ENCODE data around the gene DYRK1A. TPM values are rescaled to one million over a fixed set of nuclear protein-coding genes. Genes with fewer than 3 reads are reported as not detected.

The DYRK1A gene
- total RNA-seq, 4 donors from 2014 or later = 81.8 to 108 (median 87.4) TPM

GRCh38 chr21:37561506-37561905 lies 194.9 kb downstream of the DYRK1A start:
- TF ChIP-seq, protein P1, sequence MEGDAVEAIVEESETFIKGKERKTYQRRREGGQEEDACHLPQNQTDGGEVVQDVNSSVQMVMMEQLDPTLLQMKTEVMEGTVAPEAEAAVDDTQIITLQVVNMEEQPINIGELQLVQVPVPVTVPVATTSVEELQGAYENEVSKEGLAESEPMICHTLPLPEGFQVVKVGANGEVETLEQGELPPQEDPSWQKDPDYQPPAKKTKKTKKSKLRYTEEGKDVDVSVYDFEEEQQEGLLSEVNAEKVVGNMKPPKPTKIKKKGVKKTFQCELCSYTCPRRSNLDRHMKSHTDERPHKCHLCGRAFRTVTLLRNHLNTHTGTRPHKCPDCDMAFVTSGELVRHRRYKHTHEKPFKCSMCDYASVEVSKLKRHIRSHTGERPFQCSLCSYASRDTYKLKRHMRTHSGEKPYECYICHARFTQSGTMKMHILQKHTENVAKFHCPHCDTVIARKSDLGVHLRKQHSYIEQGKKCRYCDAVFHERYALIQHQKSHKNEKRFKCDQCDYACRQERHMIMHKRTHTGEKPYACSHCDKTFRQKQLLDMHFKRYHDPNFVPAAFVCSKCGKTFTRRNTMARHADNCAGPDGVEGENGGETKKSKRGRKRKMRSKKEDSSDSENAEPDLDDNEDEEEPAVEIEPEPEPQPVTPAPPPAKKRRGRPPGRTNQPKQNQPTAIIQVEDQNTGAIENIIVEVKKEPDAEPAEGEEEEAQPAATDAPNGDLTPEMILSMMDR (IDR thresholded peaks at IDR 0.05) = no peak
- TF ChIP-seq POLR2A (IDR thresholded peaks at IDR 0.05; ENCODE audit: low read depth) (no peak), POLR2AphosphoS5 (IDR thresholded peaks at IDR 0.05) (no peak), EP300 (IDR thresholded peaks at IDR 0.05) (no peak)
- peaks cover 11 to 24% (median 20%) of the 10 kb centered on the region in 4 donors for H3K4me1 ChIP-seq
- no peaks in the 10 kb centered on the region for H3K9me3 ChIP-seq
- WGBS = 94% methylated on average over 6 of the region's 7 CpGs
- peak; percentile 90 for DNase-seq (ENCODE audit: extremely low spot score)
- no peaks in the 10 kb centered on the region for H3K36me3 ChIP-seq
- H3K27me3 ChIP-seq = no peaks in the 10 kb centered on the region
- intact Hi-C loops (cut with DNase I) = loop anchor here (5.0 kb wide), 1 partner anchor 294 kb away; the partner anchor contains the start of gene VPS26C
- no peak overlapping the region for H3K27ac ChIP-seq (replicated peaks in 1 of 4)
- H3K4me3 ChIP-seq = no peak overlapping the region

DNA sequence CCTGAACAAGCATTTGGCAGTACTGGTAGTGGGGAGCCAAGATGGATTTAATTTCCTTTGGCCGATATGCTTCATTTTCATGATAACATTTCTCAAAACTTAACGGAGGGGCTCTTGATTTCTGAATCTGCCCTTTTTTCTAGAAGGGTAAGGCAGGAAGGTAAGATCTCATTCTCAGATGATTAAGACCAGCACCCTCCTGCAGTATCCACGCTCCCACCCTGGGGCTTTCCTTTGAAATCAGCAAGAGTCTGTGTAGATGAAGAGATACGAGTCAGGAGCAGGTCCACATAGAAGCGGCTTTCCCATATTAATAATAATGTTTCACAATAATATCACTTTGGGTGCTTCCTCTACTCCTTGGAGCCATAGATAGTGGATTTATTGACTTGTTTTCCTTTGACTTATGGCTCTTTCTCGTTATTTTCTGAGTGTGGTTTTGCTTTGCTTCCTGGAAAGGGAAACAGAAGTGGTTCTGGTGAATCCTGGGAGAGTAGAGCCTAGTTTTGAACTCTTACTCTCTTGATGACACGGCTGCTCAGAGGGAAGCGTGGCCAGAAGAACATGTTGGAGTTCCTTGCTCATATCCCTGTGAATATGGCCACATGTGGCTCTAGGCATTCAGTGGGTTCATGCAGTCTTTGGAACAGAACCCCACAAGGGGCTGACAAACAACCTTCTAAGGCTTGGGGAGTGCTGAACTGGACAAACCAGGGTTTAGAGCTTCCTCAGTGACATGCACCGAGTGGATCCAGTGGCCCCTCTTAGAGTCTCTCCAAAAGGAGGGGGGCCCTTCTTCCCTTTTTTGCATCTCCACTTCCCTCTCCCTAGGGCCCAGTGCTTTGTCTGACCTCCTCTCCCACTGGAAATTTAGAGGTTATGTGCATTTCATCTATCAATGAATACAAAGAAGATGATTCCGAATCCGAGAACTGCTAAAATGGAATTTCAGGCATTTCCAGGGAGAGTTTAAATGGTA lies 195.7 kb downstream of the DYRK1A start:
- Histone ChIP-seq H3K36me3 (no peaks in the 10 kb centered on the region), H3K9me3 (no peaks in the 10 kb centered on the region), H3K4me3 (no peak overlapping the region), H3K27ac (replicated peaks in 1 of 4) (no peak overlapping the region), H3K27me3 (no peaks in the 10 kb centered on the region), H3K4me1 (peaks cover 11 to 24% (median 20%) of the 10 kb centered on the region in 4 donors)
- intact Hi-C loops (cut with DNase I) = loop anchor here (5.0 kb wide), 1 partner anchor 295 kb away; the partner anchor contains the start of gene VPS26C
- 90% methylated on average over 11 of the region's 11 CpGs for WGBS
- TF ChIP-seq POLR2AphosphoS5 (IDR thresholded peaks at IDR 0.05) (no peak), EP300 (IDR thresholded peaks at IDR 0.05) (no peak), POLR2A (IDR thresholded peaks at IDR 0.05; ENCODE audit: low read depth) (no peak)
- TF ChIP-seq, protein P1 (IDR thresholded peaks at IDR 0.05) = no peak
- DNase-seq (ENCODE audit: extremely low spot score) = peak; percentile 68

GRCh38 chr21:37562920-37563640 lies 196.5 kb downstream of the DYRK1A start:
- no peaks in the 10 kb centered on the region for H3K9me3 ChIP-seq
- DNase-seq (ENCODE audit: extremely low spot score) = peak; percentile 90
- 58% methylated on average over 8 of the region's 22 CpGs for WGBS
- peaks cover 11 to 24% (median 20%) of the 10 kb centered on the region in 4 donors for H3K4me1 ChIP-seq
- peak overlapping the region; percentile 67 to 85 (median 73) for H3K4me3 ChIP-seq
- H3K36me3 ChIP-seq = no peaks in the 10 kb centered on the region
- H3K27me3 ChIP-seq = no peaks in the 10 kb centered on the region
- peak overlapping the region; percentile 86 to 95 (median 89) for H3K27ac ChIP-seq (replicated peaks in 1 of 4)
- intact Hi-C loops (cut with DNase I) = loop anchor here (5.0 kb wide), 1 partner anchor 296 kb away; the partner anchor contains the start of gene VPS26C
- TF ChIP-seq POLR2AphosphoS5 (IDR thresholded peaks at IDR 0.05) = no peak
- TF ChIP-seq, protein P1 (IDR thresholded peaks at IDR 0.05) = no peak
- TF ChIP-seq EP300 (IDR thresholded peaks at IDR 0.05) = no peak
- no peak for TF ChIP-seq POLR2A (IDR thresholded peaks at IDR 0.05; ENCODE audit: low read depth)

- no peaks in the 10 kb centered on the region for H3K9me3 ChIP-seq
- H3K4me1 ChIP-seq = peaks cover 11 to 24% (median 20%) of the 10 kb centered on the region in 4 donors
- H3K27me3 ChIP-seq = no peaks in the 10 kb centered on the region
- peak overlapping the region; percentile 86 to 95 (median 89) for H3K27ac ChIP-seq (replicated peaks in 1 of 4)
- peak; percentile 97 for DNase-seq (ENCODE audit: extremely low spot score)
- no peaks in the 10 kb centered on the region for H3K36me3 ChIP-seq
- TF ChIP-seq EP300 (IDR thresholded peaks at IDR 0.05) (no peak), POLR2AphosphoS5 (IDR thresholded peaks at IDR 0.05) (peak; percentile 84 to 89), POLR2A (IDR thresholded peaks at IDR 0.05; ENCODE audit: low read depth) (peak; percentile 51)
- TF ChIP-seq, protein P1 (IDR thresholded peaks at IDR 0.05) = peak; percentile 53 to 58 (median 56)
- WGBS = no CpG with 5 or more reads among the region's 67 CpGs
- intact Hi-C loops (cut with DNase I) = loop anchor here (5.0 kb wide), 1 partner anchor 296 kb away; the partner anchor contains the start of gene VPS26C
- H3K4me3 ChIP-seq = peak overlapping the region; percentile 67 to 85 (median 73)
Observed at GRCh38 chr21:37563641-37564340, 197.2 kb downstream of the DYRK1A start.

Measured in esophagus muscularis mucosa (tissue), 4 donors.